Inferior parietal cortex (tissue), 1 donor: ENCODE measurements around the gene SPG11.

Experiments
- DNase-seq: peaks from one replicate; pipeline ENCODE4 v3.0.0-alpha.2; 2016; ENCODE audit errors: extremely low spot score

Gene SPG11

GRCh38 chr15:44519537-44519936 lies 143.9 kb downstream of the SPG11 start:
- no peak for DNase-seq

- DNase-seq = no peak
Observed at GRCh38 chr15:44516436-44516835, 147.0 kb downstream of the SPG11 start.
